ENCODE measurements around the gene MTARC1. TPM values are rescaled to one million over a fixed set of nuclear protein-coding genes. Genes with fewer than 3 reads are reported as not detected.

Gene MTARC1
- total and polyA plus RNA-seq, 2 of the 4 experiments (the other 2 are of a cell fraction) = 0.18 to 0.55 TPM

DNA sequence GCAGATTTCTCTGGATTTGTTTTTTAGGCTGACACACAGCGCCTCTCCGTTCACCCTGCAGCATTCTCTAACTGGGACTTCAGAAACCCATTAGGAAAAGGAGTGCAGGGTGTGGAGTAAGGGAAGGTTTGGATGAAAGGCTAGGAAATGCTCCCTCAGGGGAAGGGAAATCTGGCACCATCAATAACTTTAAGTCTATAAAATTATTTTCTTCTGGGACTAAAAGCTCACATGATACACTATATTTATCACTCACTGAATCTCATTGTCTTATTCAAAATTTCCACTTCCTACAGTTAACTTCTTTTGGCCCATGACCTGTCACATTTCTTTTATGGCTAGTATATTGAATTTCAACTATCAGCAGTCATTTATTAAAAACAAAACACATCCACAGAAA is 46.7 kb downstream of the MTARC1 start:
- Histone ChIP-seq H3K4me3 (ENCODE audit: insufficient read depth, low read depth, low read length) (no peak overlapping the region), H4K8ac (ENCODE audit: low read depth in 2 of 2, low read length in 2 of 2) (no peak overlapping the region), H3K27ac (ENCODE audit: insufficient read depth, low read length) (no peak overlapping the region), H3K36me3 (ENCODE audit: control insufficient read depth, insufficient read depth, low read length) (no peaks in the 10 kb centered on the region), H3K4ac (ENCODE audit: low read depth, low read length) (no peak overlapping the region), H2AK9ac (replicated peaks; ENCODE audit: low read depth, low read length, poor library complexity) (no peak overlapping the region), H3K9ac (ENCODE audit: low read depth, low read length) (no peak overlapping the region), H4K91ac (ENCODE audit: insufficient read depth, low read depth, low read length) (no peak overlapping the region), H3K23ac (ENCODE audit: low read depth, low read length) (no peak overlapping the region), H2AK5ac (ENCODE audit: low read depth, low read length) (no peak overlapping the region), H2BK15ac (ENCODE audit: low read depth, low read length) (no peak overlapping the region), H3K18ac (ENCODE audit: low read depth, low read length) (no peak overlapping the region; the same call in 1 of the 2 replicates), H3K9me1 (ENCODE audit: insufficient read depth, low read length) (no peaks in the 10 kb centered on the region), H3K14ac (replicated peaks; ENCODE audit: low read depth, low read length) (no peak overlapping the region), H2BK5ac (ENCODE audit: low read depth, low read length, poor library complexity, severe bottlenecking) (no peak overlapping the region), H3K27me3 (ENCODE audit: control insufficient read depth, insufficient read depth, low read length) (no peaks in the 10 kb centered on the region; the same call in 1 of the 2 replicates), H3K79me1 (ENCODE audit: low read depth in 1 of 2, low read length in 2 of 2) (no peaks in the 10 kb centered on the region), H3K9me3 (ENCODE audit: control insufficient read depth, insufficient read depth, low read length) (peaks cover 3% of the 10 kb centered on the region; the same call in 1 of the 2 replicates), H4K5ac (ENCODE audit: low read depth, low read length) (no peak overlapping the region), H2AFZ (replicated peaks; ENCODE audit: low read length, poor library complexity) (no peak overlapping the region), H4K20me1 (ENCODE audit: insufficient read depth, low read length) (no peaks in the 10 kb centered on the region), H3K56ac (ENCODE audit: extremely low read depth, insufficient read depth, low read length) (no peak overlapping the region), H2BK20ac (ENCODE audit: low read depth, low read length) (no peak overlapping the region), H2BK120ac (ENCODE audit: low read depth, low read length) (no peak overlapping the region), H3K4me1 (ENCODE audit: control insufficient read depth, insufficient read depth, low read length) (no peaks in the 10 kb centered on the region), H3K4me2 (ENCODE audit: low read depth, low read length) (no peak overlapping the region)
- no peak for TF ChIP-seq NFE2L2 (IDR thresholded peaks at IDR 0.05; ENCODE audit: low read depth, low read length)
- TF ChIP-seq RAD21 (IDR thresholded peaks at IDR 0.05; ENCODE audit: low read length) = no peak
- TF ChIP-seq, protein P1, sequence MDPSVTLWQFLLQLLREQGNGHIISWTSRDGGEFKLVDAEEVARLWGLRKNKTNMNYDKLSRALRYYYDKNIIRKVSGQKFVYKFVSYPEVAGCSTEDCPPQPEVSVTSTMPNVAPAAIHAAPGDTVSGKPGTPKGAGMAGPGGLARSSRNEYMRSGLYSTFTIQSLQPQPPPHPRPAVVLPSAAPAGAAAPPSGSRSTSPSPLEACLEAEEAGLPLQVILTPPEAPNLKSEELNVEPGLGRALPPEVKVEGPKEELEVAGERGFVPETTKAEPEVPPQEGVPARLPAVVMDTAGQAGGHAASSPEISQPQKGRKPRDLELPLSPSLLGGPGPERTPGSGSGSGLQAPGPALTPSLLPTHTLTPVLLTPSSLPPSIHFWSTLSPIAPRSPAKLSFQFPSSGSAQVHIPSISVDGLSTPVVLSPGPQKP (IDR thresholded peaks at IDR 0.05; ENCODE audit: borderline replicate concordance, low read depth, low read length) = no peak
- TF ChIP-seq, protein P2, sequence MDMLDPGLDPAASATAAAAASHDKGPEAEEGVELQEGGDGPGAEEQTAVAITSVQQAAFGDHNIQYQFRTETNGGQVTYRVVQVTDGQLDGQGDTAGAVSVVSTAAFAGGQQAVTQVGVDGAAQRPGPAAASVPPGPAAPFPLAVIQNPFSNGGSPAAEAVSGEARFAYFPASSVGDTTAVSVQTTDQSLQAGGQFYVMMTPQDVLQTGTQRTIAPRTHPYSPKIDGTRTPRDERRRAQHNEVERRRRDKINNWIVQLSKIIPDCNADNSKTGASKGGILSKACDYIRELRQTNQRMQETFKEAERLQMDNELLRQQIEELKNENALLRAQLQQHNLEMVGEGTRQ (IDR thresholded peaks at IDR 0.05; ENCODE audit: low read depth, low read length) = no peak
- no peak for TF ChIP-seq BHLHE40 (IDR thresholded peaks at IDR 0.05; ENCODE audit: low read depth, low read length)
- no peak for TF ChIP-seq FOS (IDR thresholded peaks at IDR 0.05; ENCODE audit: low read depth, low read length)
- no peak for TF ChIP-seq MXI1 (IDR thresholded peaks at IDR 0.05; ENCODE audit: borderline replicate concordance, low read depth, low read length)
- TF ChIP-seq POLR2A (IDR thresholded peaks at IDR 0.05; ENCODE audit: low read depth, low read length) = no peak
- ChIA-PET POLR2A (ENCODE audit: unreplicated experiment) (no interaction called here), CTCF (no interaction called here)
- in situ Hi-C loops (cut with MboI; ENCODE audit: low sequenced_read_pairs) (no loop called here), dilution Hi-C loops (cut with HindIII; ENCODE audit: low sequenced_read_pairs, unreplicated experiment) (no loop called here), intact Hi-C loops (cut with micrococcal nuclease) (no loop called here)
- ATAC-seq (ENCODE audit: low read depth) = no peak
- no peak for DNase-seq
- WGBS, 2 experiments (ENCODE audit: extremely low coverage in 2 of 2, insufficient read length in 1 of 2) = no CpG with 5 or more reads among the region's 2 CpGs
- no TSS peak for BruUV-seq (replicated peaks)

All from IMR-90 (cell line).